22Rv1 (cell line): ENCODE data around the gene PTCD1.
A peak's percentile ranks its signal among the peaks of the same experiment; 100 is the strongest.

Experiments
- H3K27ac ChIP-seq: fragments of 450-650 bp; 2 replicates; pipeline ENCODE4 v1.5.1; 2017
- ZFX ChIP-seq: fragments of 450-650 bp; IDR thresholded peaks from 2 replicates; pipeline ENCODE4 v1.6.1; 2017; ENCODE audit warnings: antibody characterized with exemption, borderline replicate concordance
- TF ChIP-seq, protein P1 (sequence below): fragments of 450-650 bp; IDR thresholded peaks from 2 replicates; pipeline ENCODE4 v1.5.1; 2017; ENCODE audit warnings: mild to moderate bottlenecking

The PTCD1 gene

DNA sequence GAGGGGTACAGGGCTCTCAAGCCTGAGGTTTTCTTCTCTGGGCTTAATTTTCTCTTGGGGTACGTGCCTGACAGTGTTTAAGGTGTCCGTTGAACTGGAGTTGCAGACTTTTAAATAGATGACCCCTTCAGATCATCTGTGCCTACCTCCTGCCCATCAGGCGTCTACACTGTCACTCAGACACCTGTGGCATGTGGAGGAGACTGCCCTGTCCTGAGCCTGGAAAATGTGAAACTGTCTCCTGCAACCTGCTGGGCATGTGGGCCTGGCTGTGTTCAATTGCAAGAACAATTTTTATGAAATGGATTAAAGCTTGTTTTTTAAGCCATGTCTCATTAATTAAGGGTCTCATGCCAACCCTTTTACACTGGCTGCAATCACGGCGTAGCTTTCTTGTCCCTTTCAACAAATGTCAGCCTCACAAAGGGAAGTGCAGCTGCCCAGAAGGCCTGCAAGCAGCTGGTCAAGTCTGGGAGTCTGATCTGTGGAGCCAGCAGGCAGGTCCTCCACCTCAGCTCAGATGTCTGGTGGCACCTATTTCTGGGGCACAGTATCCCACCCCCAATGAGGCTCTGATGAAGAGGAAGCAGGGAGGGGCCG lies 18.6 kb upstream of the PTCD1 start:
- peak overlapping the region; percentile 98 for H3K27ac ChIP-seq
- no peak for TF ChIP-seq ZFX
- TF ChIP-seq, protein P1, sequence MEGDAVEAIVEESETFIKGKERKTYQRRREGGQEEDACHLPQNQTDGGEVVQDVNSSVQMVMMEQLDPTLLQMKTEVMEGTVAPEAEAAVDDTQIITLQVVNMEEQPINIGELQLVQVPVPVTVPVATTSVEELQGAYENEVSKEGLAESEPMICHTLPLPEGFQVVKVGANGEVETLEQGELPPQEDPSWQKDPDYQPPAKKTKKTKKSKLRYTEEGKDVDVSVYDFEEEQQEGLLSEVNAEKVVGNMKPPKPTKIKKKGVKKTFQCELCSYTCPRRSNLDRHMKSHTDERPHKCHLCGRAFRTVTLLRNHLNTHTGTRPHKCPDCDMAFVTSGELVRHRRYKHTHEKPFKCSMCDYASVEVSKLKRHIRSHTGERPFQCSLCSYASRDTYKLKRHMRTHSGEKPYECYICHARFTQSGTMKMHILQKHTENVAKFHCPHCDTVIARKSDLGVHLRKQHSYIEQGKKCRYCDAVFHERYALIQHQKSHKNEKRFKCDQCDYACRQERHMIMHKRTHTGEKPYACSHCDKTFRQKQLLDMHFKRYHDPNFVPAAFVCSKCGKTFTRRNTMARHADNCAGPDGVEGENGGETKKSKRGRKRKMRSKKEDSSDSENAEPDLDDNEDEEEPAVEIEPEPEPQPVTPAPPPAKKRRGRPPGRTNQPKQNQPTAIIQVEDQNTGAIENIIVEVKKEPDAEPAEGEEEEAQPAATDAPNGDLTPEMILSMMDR = no peak

- peak overlapping the region; percentile 98 for H3K27ac ChIP-seq
- TF ChIP-seq, protein P1 = no peak
- no peak for TF ChIP-seq ZFX
Measured at GRCh38 chr7:99456288-99456687, 17.7 kb upstream of the PTCD1 start.

- peak overlapping the region; percentile 98 for H3K27ac ChIP-seq
- TF ChIP-seq, protein P1 = no peak
- no peak for TF ChIP-seq ZFX
Measured at GRCh38 chr7:99455874-99456273, 17.3 kb upstream of the PTCD1 start.

GRCh38 chr7:99453105-99453504 lies 14.5 kb upstream of the PTCD1 start:
- H3K27ac ChIP-seq = peak overlapping the region; percentile 98
- TF ChIP-seq, protein P1 = no peak
- no peak for TF ChIP-seq ZFX

DNA sequence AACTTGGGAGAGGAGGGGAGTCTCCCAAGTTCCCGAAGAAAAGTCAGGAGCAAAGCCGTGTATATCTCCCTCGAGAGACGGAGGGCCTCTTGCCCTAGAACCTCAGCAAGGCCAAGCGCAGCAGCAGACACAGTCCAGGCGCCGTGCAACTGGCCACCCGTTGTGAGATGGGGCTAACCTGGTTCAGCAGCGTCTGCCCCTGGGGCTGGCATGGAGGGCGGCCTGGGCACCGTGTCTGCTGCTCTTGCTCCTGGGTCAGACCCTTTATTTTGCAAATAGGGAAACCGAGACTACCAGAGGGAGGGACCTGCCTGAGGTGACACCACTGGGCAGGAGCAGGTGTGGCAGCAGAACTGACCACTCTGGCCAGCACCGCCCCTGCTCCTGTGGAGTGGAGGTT lies 13.9 kb upstream of the PTCD1 start:
- H3K27ac ChIP-seq = peak overlapping the region; percentile 98
- TF ChIP-seq, protein P1 = no peak
- no peak for TF ChIP-seq ZFX

DNA sequence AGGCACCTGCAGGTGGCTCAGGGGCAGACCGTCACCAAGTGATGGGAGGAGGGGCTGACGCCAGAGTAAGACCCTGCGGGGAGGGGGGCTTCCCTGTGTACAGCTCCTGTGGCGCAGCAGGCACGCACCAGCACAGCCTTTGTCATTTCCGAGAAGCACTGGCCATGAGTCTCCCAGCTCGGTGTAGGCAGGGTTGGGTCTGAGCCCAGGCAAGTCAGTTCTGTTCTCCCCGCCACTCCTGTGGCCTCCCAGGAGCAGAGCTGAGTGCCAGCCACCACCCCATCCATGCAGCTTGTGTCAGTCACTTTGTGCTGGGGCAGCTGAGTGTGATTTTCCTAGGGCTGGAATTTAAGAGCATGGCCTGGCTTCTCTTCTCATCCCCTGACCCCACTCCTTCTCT lies 13.3 kb upstream of the PTCD1 start:
- TF ChIP-seq ZFX = no peak
- TF ChIP-seq, protein P1 = no peak
- H3K27ac ChIP-seq = peak overlapping the region; percentile 98

GRCh38 chr7:99449326-99449725 lies 10.7 kb upstream of the PTCD1 start:
- TF ChIP-seq, protein P1 = no peak
- no peak for TF ChIP-seq ZFX
- H3K27ac ChIP-seq = no peak overlapping the region; the same call in 1 of the 2 replicates
